ENCODE data around the gene ANO2.

The ANO2 gene

DNA sequence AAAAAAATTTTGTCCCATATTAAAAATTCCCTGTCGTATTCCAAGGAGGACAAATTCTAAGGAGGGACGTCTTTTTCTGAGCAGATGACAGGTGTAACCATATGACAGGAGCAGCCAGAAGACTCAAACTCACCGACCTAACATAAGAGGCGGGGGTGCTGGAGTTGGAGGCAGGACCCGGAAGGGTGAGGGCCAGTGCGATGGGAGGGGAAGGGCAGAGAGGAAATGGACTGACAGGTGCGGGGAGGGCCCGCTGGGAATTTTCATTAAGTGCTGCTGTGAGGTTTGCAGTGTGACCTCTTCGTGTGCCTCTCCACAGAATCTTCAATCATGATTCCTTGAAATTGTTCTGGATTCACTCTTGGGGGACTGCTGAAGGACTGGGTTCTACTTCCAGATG is 323.7 kb downstream of the ANO2 start:
- no peak for DNase-seq (ENCODE audit: low read depth)

DNA sequence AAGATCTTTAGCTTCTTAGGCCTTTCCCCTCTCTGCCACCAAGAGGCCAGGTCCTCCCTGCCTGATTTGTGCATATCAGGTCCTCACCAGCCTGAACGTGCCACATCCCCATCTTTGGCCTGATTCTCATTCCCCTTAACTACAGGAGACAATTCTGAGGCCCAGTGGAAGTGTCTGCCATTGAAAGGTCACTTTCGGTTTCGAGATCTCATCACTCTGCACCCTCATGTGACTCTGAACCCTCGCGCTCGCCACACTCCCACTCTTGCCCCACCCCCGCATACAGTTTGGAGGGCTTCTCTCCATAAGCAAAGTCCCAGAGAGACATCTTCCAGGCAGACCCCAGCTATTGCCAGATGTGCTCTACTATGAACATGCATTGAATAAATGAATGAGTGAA is 324.2 kb downstream of the ANO2 start:
- no peak for DNase-seq (ENCODE audit: low read depth)

DNA sequence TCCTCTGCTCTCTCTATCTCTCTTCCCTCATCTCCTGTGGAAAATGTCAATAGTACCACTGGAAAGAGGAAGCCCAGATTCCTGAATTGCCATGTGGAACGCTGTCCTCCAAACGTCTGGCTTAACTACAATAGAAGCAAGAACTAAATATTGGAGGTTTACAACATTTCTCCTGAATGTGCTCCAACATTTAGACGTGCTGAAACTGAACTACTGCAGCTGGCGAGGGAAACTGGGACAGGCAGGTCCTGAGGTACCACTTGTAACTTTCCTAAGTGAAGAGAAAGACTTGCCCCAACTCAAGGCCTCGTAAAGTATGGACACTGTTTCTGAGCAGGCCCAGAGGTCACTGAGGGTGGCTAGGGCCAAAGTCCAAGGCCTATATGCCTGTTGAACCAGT is 325.4 kb downstream of the ANO2 start:
- DNase-seq (ENCODE audit: low read depth): no peak

DNA sequence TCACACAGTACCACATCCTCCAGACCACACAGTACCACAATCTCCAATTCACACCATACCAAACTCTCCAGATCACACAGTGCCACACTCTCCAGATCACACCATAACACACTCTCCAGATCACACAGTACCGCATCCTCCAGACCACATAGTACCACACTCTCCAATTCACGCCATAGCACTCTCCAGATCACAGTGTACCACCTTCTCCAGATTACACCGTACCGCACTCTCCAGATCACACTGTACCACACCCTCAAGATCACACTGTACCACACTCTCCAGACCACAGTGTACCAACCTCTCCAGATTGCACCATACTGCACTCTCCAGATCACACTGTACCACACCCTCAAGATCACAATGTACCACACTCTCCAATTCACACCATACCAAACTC is 328.2 kb downstream of the ANO2 start:
- no peak for DNase-seq (ENCODE audit: low read depth)

DNA sequence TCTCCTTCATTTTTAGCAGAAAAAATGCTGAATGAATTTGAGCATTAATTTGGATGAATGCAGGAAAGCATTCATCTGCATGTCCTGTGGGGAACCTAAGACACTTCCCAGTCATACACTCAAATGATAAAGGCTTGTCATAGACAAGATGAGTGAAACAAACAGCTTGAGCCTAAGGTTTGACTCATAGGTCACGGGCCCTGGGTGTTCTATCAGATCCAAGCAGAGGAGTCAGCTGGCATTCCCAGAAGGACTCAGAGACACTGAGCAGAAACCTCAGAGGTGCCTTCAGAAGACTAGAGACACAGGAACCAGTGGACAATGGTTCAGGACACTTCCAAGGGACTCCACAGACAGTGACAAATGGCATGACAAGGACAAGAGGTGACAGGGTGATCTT is 329.3 kb downstream of the ANO2 start:
- no peak for DNase-seq (ENCODE audit: low read depth)

DNA sequence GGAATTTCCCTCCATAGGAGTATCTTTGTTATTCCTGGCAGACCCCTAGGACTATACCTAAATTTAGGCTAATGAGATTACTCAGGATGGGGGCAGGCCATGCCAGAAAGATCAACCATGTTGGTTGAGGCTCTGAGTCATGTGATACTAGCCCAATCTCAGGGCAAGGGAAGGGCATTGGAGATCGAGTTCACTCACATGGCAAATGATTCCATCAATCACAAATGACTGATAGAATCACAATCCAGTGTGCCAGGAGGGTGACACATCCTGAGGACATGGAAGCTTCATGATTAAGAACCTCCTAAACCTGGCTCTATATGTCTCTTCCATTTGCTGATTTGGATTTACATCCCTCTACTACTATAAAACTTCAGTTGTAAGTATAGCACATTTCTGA is 330.8 kb downstream of the ANO2 start:
- no peak for DNase-seq (ENCODE audit: low read depth)

DNA sequence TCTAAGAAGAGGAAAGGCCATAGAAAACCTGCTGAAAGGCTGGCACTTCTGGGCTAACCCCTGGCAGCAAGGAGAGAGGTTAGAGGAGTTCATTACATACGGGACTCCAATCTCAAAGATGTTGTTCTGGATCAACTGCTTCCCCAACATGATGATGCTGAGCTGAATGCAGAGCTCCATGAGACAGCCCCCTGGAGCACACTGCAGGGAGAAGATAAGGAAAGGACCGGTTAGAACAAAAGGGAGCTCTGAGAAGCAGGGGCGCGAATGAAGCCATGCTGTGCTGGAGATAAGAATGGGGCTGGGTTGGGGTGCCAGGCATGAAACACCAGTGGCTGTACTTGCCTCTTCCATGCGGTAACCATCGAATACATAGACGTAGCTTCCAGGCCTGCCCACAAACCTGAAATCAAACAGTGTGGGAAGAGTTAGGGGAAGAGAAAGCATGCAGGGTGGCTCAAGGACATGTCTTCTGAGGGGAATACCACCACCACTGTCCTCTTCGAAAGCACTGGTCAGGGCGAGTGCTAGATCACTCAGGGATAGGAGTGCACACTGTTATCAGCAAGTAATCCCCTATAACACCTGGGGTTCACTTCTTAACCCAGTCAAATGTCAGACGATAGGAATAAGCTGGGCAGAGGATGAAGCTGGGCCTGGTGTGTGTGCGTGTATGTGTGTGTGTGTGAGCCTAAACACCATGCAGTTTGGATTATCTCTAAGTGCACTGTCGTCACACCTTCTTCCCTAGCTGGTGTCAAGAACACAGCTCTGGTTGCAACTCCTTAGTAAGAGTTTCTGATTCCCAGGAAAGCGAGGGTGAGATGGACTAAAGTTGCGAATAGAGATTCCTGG is 332.3 kb downstream of the ANO2 start:
- peak; percentile 15 for DNase-seq (ENCODE audit: low read depth)

DNA sequence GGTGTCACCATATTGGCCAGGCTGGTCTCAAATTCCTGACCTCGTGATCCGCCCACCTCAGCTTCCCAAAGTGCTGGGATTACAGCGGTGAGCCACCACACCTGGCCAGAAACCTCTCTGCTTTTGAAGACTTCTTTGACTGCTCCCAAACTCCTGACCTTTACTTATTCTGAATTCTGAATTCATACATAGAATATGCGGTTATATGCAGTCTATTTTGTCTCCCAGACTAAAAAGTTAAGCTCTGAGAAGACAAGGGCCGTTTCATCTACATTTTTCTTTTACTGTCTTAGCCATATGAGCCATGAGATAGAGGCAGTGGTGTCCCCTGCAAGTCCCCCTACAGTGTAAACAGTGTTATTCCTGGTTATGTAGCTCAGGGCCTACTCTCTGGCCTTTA is 333.9 kb downstream of the ANO2 start:
- DNase-seq (ENCODE audit: low read depth): no peak

DNA sequence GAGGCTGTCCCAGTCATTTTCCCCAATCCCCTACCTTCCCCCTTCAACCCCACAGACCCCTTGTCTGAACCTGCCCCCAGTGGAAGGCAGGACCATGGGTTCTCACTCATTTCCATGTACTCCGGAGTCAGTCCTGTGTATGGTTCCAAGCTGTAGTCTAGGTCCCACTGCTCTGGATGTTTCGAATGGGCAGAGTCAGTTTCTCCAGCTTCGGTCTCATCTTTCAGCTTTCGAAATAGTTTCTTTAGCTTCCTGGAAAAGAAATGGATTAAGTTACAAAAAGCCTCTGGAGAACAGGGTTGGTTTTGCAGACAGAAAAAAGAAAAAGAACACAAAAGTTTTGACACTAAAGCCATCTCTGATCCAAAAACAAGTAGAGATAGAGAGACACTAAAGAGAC is 345.7 kb downstream of the ANO2 start:
- DNase-seq (ENCODE audit: low read depth): no peak

DNA sequence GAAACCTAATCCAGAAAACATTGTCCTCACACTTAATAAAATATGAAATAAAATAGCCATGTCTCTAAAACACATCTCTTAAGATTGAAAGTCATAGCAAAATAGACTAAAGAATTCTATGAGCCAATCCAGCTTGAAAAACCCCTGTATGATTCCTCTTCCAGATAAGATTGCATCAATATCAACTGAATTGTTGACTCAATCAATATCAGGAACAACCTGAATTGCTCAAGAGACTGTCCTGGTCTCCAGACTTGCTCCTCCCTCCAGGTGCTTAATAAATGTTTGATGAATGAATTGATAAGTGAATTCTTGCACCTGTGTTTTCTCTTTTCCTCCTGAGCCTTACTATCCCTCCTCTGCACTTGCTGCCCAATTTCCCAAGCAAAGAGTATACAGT is 351.1 kb downstream of the ANO2 start:
- DNase-seq (ENCODE audit: low read depth): no peak

DNA sequence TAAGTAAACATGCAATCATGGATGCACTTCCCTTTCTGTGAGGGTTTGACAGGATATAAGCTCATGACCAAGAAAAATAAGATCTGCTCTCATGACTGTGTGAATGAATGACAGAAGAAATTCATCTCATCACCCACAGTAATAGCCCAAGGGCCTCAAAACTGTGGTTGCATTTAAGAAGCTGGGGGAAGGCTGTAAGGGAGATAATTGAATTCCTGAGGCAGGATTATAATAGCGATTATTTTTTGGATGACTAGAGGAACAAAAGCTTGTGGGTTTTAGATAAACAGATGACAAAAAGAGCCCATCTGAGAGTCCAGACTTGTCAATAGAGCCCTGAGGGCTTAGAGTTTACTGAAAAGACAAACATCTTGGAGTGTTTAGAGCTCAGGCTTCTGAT is 352.0 kb downstream of the ANO2 start:
- DNase-seq (ENCODE audit: low read depth): no peak

DNA sequence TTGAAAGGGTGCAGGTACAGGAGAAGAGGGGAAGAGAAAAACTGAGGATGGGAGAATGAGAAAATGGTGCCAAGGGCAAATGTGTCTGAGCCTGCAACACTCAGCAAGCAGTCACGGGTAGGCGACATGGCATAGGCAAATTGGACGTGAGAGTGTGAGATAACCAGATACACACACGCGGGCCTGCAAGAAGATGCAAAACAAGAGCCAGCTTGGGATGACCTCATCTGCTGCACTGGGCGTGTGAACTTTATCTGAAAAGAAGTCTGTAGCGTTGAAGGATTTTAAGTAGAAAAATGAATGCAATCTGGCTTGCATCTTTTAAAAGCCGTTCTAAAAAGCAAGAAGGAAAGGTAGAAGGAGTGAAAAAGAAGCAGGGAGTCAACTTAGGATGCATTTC is 352.7 kb downstream of the ANO2 start:
- DNase-seq (ENCODE audit: low read depth): no peak

DNA sequence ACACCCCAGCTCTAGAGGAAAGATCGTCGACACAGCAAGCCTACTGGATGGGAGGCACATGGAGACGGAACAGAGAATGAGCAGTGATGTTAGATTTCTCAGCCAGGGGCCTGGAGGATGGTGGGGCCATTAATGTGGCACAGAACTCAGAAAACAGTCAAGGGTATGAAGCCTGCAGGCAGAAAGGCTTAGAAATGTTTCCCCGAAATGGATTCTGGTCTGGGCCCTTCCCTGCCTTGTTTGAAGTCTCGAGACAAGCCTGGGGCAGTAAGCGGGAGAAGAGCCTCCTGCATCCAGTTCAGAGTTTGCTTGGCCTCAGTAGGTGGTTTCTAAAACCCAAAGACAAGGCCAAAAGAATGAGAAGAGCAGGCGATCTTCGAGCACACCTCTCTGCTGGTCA is 354.7 kb downstream of the ANO2 start:
- no peak for DNase-seq (ENCODE audit: low read depth)

DNA sequence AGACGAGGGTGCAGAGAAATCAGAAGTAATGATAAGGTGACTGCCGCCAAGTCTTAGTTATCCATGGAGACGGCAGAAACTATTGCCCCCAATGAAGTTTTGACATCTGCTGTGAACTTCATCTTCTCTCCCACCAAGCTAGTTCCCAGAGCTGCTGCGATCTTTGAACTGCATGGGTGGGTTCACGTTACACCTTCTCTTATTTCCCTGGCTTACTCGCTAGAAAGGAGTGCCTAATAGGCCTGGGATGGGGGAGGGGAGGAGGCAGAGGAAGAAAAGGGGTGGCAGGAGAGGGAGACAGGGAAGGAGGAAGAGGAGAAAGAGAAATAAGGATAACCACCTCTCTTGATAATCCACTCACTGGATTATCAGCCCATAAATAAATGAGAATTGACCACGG is 356.0 kb downstream of the ANO2 start:
- no peak for DNase-seq (ENCODE audit: low read depth)

DNA sequence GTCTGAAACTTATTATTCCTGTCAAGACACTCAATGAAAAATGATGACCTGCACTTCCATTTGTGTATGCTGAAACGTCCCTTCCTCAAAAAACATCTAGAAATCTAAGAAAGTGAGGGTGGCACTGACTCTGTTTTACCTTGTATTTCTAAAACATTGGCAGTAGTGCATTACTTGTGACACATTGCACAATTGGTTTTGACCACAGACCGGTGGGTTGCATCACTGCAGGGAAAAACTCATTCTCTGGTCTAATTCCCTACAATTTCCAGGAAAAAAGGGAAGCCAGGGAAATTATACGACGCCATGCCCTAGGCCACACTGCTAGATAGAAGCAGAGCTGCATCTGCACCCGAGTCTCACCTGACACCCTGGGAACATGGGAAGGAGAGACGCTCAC is 356.5 kb downstream of the ANO2 start:
- no peak for DNase-seq (ENCODE audit: low read depth)

DNA sequence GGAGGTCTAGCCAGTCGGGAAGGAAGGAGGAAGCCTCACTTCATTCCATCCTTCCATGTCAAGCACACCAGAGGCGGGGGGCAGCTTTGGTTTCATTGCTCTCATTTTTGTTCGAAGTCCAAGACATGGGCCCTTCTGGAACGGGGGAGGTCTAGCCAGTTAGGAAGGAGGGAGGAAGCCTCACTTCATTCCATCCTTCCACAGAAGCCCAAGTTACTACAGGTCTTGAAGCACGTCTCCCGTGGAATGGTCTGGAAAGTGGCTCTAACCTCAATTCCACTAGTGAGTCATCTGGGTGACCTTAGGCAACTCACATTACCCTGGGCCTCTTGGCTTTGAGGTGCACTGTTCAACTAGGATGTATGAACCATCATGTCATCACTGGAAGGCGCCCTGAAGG is 356.9 kb downstream of the ANO2 start:
- DNase-seq (ENCODE audit: low read depth): no peak

DNA sequence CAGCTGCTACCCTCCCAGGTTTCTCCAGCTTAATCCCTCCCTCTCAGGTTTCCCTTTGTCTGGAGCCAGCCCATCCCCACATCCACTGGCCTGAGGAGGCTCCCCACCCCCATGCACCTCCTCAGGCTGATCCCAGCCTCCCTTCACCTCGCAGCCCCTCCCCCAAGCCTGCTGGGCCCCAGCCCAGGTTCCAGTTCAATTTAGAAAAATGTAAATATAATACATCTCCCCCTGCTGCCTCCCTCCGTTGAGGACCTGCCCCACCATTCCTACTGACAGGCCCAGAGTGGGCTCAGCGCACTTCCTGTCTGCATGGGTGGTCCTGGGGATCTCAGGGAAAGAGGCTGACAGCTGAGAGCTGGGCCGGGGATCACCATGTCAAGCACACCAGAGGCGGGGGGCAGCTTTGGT is 357.3 kb downstream of the ANO2 start:
- DNase-seq (ENCODE audit: low read depth): no peak

DNA sequence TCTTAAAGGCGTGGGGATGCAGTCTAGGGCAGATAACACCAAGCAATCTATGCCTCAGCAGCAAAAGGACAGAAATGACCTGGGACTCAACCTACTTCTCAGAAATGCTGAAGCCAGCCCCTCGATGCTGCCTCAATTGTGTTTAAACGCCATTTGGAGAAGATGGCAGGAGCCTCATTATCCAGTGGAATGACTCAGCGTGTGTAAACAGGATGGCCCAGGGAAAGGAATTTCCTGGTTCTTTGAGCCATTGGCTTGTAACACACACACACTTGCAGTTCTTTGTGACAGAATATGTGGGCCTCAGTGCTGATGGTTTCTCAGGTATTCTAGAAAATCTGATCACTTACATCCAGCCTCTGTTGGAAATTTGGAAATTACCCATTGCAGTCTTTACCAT is 358.9 kb downstream of the ANO2 start:
- no peak for DNase-seq (ENCODE audit: low read depth)

DNA sequence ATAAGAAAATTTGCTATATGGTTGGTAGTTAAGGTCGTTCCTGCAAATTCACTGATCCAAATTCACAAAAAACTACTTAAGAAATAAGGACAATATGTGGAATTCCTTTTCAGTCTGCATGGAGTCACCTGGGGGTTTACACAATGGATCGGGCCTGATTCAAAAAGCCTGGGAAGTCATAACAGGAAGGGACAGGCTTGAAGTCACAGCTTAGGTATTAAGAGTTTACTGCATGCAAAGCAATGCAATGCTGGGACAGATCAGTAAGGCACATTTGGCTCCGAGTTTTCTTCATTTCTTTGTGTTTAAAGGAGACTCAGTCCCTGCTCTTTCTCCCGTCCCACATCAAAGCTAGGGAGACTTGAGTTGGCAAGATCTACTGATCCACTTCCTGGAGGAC is 359.9 kb downstream of the ANO2 start:
- DNase-seq (ENCODE audit: low read depth): no peak

DNA sequence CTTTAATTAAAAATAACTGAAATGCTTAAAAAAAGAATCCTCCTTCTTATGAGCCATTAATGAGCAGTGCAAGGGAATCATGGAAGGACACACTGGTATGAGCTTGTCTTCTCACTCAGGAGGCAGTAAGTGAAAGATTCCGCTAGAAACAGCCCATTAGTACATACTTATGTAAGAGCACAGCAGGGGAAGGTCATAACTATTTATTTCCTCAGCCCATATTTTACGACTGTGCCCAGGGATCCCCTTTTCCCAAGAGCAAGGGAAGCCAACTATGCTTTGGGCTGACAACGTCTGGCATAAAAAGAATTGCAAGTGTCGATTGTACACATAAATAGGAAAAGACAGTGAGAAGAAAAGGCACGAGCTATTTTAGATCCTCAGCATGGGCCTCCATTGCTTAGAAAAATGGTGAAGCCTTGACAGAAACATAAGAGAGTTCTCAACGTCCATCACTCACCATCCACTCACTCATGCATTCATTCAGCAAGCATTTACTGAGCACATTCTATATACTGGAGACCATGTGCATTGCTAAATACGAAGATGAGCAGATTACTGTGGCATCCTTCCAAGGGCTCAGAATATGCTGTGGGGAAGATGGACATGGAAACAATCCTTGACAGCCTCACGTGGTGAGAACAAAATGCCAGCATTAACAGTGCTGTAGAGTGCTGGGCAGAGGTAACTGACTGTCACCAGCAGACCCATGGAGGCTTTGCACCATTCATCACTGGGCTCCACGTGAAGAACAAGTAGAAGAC is 360.5 kb downstream of the ANO2 start:
- DNase-seq (ENCODE audit: low read depth): no peak

DNA sequence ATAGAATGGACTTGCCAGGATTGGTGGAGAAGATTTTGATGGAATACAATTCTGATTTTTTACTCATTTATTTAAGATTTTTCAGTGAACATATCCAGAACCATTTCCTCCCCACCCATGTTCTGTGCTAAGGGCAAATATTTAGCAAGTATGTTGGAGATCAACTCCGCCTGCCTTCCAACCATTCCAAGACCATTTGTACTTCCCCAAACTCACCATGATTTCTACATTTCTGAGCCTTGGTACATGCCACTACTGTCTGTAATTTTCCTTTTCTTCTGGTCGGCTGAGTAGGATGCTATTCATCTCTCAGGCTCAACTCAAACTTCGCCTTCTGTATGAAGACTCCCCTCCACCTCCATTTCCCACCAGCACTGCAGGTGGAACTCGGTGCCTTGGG is 362.5 kb downstream of the ANO2 start:
- DNase-seq (ENCODE audit: low read depth): no peak

DNA sequence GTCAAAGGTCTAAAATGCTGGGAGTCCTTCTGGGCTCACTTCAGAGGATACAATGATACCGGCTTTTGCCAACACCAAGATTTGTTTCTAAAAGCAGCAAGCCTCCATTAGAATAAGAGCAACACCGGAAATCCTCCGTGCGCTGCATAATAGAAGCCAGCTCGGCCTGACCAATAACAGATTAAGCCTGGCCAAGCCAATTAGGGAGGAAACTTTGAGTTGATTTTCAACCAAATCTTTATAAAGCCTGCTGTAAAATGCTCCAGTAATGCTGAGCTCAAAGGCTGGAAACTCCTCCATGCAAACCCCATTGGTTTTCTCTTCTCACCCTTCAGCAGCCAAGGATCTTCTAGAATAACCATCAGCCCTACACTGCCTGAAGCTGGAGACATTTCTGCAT is 363.0 kb downstream of the ANO2 start:
- DNase-seq (ENCODE audit: low read depth): no peak

DNA sequence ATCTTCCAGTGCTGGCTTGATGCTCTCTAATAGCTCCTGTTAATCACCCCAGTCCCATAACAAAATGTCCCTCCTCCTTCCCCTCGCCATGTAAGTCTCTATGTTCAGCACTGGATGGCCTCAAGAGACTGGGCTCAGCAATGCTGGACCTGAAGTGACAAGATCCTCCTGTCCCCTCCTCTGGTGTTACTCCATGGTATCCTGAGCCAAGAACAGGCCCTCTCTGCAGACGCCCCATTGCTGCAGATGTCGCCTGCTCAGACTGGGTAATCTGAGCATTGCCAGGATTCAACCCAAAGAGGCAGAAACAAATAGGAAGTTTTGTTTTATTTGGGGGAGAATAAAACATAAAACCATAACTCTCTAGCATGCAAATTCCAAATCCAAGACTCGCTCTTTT is 363.4 kb downstream of the ANO2 start:
- DNase-seq (ENCODE audit: low read depth): no peak

DNA sequence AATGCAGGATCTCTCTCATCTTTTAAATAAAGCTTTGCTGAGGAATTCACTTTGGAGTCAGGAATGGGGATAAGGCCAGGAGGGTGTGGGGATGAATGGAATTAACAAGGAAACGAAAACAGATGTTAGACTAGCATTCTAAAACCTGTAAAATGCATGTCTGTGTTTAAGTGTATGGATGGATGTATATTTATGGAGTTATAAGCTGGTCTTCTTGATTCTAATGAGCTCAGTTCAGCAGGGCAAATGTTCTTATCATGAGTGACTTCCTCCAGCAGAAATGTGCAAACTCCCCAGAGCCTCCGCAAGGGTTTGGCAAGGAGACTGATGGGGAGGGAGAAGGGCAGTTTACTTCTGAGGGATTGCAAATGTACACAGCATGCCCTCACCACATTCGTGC is 364.0 kb downstream of the ANO2 start:
- DNase-seq (ENCODE audit: low read depth): no peak
